Stimulated activated naive CD4-positive, alpha-beta T cell (primary cell): ENCODE results near the gene HLA-DQA2.
"Not testable (repeated sequence)": the region's sequence is repeated elsewhere in the genome, so short reads cannot be mapped to it uniquely, and the experiment has no call there.

ENCODE experiments used
- DNase-seq, 6 experiments: peaks; one replicate each; lab custom pipeline; 2025; lab: John Stamatoyannopoulos, UW

The HLA-DQA2 gene

GRCh38 chr6:32779036-32779435 lies 37.8 kb downstream of the HLA-DQA2 start:
- no peak for DNase-seq

- DNase-seq, result not testable (repeated sequence)
These were observed 41.7 kb downstream of the HLA-DQA2 start for GRCh38 chr6:32782923-32783322.

GRCh38 chr6:32785781-32786533 lies 44.8 kb downstream of the HLA-DQA2 start:
- DNase-seq, result peak in 3 of 6 experiments; percentile 3 to 47 (median 30)

GRCh38 chr6:32790306-32790705 lies 49.1 kb downstream of the HLA-DQA2 start:
- no peak for DNase-seq

- DNase-seq, result no peak
These were observed 51.8 kb downstream of the HLA-DQA2 start for GRCh38 chr6:32792901-32793435.

- peak in 1 of 6 experiments; percentile 8 for DNase-seq
These were observed 53.3 kb downstream of the HLA-DQA2 start for GRCh38 chr6:32794510-32794909.
